Calu3 (cell line): ENCODE results near the gene ARSK. TPM values are rescaled to one million over a fixed set of nuclear protein-coding genes. Genes with fewer than 3 reads are reported as not detected.

Experiments used
- BruUV-seq: library from RNA; stranded (reverse); fragments of 400-500 nt; replicated peaks from 2 replicates; lab custom pipeline; 2021; lab: Mats Ljungman, UMichigan
- CTCF ChIA-PET: fragments of 300-600 bp; sonication (Branson Sonifier 250); formaldehyde crosslinking; loops from one replicate; lab custom pipeline; 2022; ENCODE audit warnings: antibody characterized with exemption; lab: Charles Lee
- DNase-seq: peaks from one replicate; pipeline ENCODE4 v3.0.0; 2022
- H3K27ac Mint-ChIP-seq: one replicate; pipeline ENCODE4 v1.8.0; 2022; ENCODE audit warnings: mixed read lengths; ENCODE audit not compliant: unreplicated experiment
- H3K27me3 Mint-ChIP-seq: one replicate; pipeline ENCODE4 v1.8.0; 2022; ENCODE audit warnings: mixed read lengths; ENCODE audit not compliant: unreplicated experiment
- H3K36me3 Mint-ChIP-seq: one replicate; pipeline ENCODE4 v1.8.0; 2022; ENCODE audit warnings: mild to moderate bottlenecking, moderate library complexity, mixed read lengths; ENCODE audit not compliant: insufficient read depth, unreplicated experiment
- H3K4me1 Mint-ChIP-seq: one replicate; pipeline ENCODE4 v1.8.0; 2022; ENCODE audit warnings: mild to moderate bottlenecking, low read depth, mixed read lengths; ENCODE audit not compliant: unreplicated experiment
- H3K4me3 Mint-ChIP-seq: one replicate; pipeline ENCODE4 v1.8.0; 2022; ENCODE audit warnings: mild to moderate bottlenecking, low read depth, moderate library complexity, mixed read lengths; ENCODE audit not compliant: unreplicated experiment
- H3K9me3 Mint-ChIP-seq: one replicate; pipeline ENCODE4 v1.8.0; 2022; ENCODE audit warnings: low read depth, mixed read lengths; ENCODE audit not compliant: unreplicated experiment
- CTCF ChIP-seq: fragments of 200-600 bp; IDR thresholded peaks from one replicate; pipeline ENCODE4 v1.8.0; 2022; ENCODE audit warnings: antibody characterized with exemption; ENCODE audit not compliant: unreplicated experiment
- intact Hi-C: fragments of 100-400 bp; cut with micrococcal nuclease; formaldehyde crosslinking; loops from one replicate; pipeline ENCODE4 v1.10.0; 2022; ENCODE audit not compliant: unreplicated experiment
- total RNA-seq: library from RNA; stranded (reverse); gene quantifications from 2 replicates; pipeline ENCODE4 v1.2.3, GENCODE V29; 2022

The ARSK gene
- total RNA-seq, 1 experiment from 2014 or later = 6.6 TPM

GRCh38 chr5:95649842-95650620 is 95.1 kb downstream of the ARSK start:
- TF ChIP-seq CTCF = no peak
- Mint-ChIP-seq H3K27me3 (no peaks in the 10 kb centered on the region), H3K9me3 (no peaks in the 10 kb centered on the region), H3K4me3 (no peak overlapping the region), H3K36me3 (peaks cover 10% of the 10 kb centered on the region), H3K4me1 (peaks cover 8% of the 10 kb centered on the region), H3K27ac (peak overlapping the region; percentile 11)
- CTCF ChIA-PET = no interaction called here
- BruUV-seq = no TSS peak
- intact Hi-C loops = loop anchor here (5.0 to 10.0 kb wide), 4 partner anchors 82 to 955 kb away; partner anchors contain the start of genes ELL2 and RHOBTB3
- DNase-seq = no peak

GRCh38 chr5:95652849-95653248 is 97.9 kb downstream of the ARSK start:
- DNase-seq = no peak
- Mint-ChIP-seq H3K9me3 (no peaks in the 10 kb centered on the region), H3K4me1 (peaks cover 8% of the 10 kb centered on the region), H3K27ac (no peak overlapping the region), H3K4me3 (no peak overlapping the region), H3K27me3 (no peaks in the 10 kb centered on the region), H3K36me3 (no peaks in the 10 kb centered on the region)
- BruUV-seq = no TSS peak
- intact Hi-C loops = no loop called here
- TF ChIP-seq CTCF = no peak
- CTCF ChIA-PET = interaction anchor here (0.7 kb wide), 1 partner anchor 171 kb away, joined by 3 read pairs; no protein-coding TSS in a partner anchor

DNA sequence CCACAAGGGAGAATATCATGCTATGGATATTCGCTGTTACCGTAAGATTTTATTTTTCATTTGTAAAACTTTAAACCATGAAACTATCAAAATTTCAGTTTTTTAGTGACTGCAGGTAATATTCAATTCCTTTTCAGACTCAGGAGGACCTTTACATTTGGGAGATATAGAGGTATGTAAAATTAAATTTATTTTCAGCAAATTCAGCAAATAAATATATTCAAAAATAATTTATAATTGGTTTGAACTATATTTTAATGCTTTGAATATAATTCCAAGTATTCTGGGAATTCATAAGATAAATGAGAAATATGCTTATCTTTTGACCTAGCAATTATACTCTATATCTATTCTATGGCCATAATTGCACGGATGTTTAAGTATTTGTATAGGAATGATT is 99.3 kb downstream of the ARSK start:
- Mint-ChIP-seq H3K36me3 (no peaks in the 10 kb centered on the region), H3K9me3 (no peaks in the 10 kb centered on the region), H3K4me3 (no peak overlapping the region), H3K27me3 (no peaks in the 10 kb centered on the region), H3K27ac (no peak overlapping the region), H3K4me1 (peaks cover 8% of the 10 kb centered on the region)
- intact Hi-C loops = no loop called here
- CTCF ChIA-PET = no interaction called here
- DNase-seq = no peak
- no peak for TF ChIP-seq CTCF
- no TSS peak for BruUV-seq

Other genes starting within 250 kb of the ARSK start
- gene FAM81B, start 163.7 kb upstream of the ARSK start, total RNA-seq = not detected in 2 replicates
- 93.0 and 102 TPM in 2 replicates for gene SKIC3, start 124 bp upstream of the ARSK start, total RNA-seq
- gene GPR150, start 65.0 kb downstream of the ARSK start, total RNA-seq = 0.17 and 0.24 TPM in 2 replicates
- 1.8 and 2.9 TPM in 2 replicates for gene RFESD, start 91.7 kb downstream of the ARSK start, total RNA-seq
- gene SPATA9, start 127.9 kb downstream of the ARSK start, total RNA-seq = 0.44 TPM in 1 of 2 replicates, not detected in the other
- gene RHOBTB3, start 176.2 kb downstream of the ARSK start, total RNA-seq = 29.5 and 41.1 TPM in 2 replicates